HG03575 (cell line): ENCODE results near the gene UCHL3.

ENCODE experiments used
- ATAC-seq: cut with Tn5 transposase; IDR thresholded peaks from one replicate; pipeline ENCODE4 v1.9.1; 2021; ENCODE audit not compliant: unreplicated experiment, insufficient number of reproducible peaks, low FRiP score; ENCODE audit errors: extremely low read depth

Gene UCHL3

GRCh38 chr13:75610466-75610865, 60.9 kb downstream of the UCHL3 start:
- no peak for ATAC-seq

GRCh38 chr13:75612354-75612753, 62.8 kb downstream of the UCHL3 start:
- ATAC-seq = no peak

- ATAC-seq = no peak
Measured at GRCh38 chr13:75617230-75617629, 67.6 kb downstream of the UCHL3 start.

DNA sequence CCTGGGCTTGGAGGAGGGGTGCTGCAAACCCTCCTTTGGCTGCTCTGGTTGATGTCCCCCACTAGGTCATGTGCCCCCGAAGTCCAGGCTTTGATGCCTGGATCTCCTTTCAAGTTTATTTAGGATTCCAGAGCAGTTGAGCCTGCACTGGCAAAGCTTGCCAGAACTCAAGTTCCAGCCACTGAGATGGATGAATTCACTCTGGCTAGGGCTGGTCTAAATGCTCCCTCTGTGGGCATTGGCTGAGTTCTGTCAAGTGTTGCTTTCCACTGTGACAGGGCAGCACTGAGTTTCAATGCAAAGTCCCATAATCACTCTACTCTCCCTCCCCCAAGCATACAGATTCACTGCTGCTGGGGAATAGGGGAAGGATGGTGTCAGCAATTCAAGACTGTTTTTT, 68.7 kb downstream of the UCHL3 start:
- no peak for ATAC-seq

DNA sequence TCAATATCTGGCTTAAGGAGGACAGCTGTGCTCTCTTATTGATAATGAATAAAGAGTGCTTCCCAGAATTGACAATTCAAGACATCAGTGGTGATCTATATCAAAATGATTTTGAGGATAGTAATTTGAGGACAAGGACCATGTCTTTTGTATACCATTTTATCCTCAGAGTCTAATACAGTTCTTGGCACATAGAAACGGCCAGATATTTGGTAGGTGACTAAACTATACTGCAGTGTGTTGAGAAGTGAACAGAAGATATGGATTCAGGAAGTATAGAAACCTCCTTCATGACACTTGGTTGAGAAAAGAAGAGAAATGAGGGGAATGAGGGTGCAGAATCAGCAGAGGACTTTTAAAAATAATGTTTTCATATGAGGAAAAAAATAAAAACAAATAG, 70.4 kb downstream of the UCHL3 start:
- no peak for ATAC-seq

GRCh38 chr13:75621147-75621546, 71.6 kb downstream of the UCHL3 start:
- no peak for ATAC-seq

GRCh38 chr13:75628801-75629200, 79.2 kb downstream of the UCHL3 start:
- no peak for ATAC-seq

DNA sequence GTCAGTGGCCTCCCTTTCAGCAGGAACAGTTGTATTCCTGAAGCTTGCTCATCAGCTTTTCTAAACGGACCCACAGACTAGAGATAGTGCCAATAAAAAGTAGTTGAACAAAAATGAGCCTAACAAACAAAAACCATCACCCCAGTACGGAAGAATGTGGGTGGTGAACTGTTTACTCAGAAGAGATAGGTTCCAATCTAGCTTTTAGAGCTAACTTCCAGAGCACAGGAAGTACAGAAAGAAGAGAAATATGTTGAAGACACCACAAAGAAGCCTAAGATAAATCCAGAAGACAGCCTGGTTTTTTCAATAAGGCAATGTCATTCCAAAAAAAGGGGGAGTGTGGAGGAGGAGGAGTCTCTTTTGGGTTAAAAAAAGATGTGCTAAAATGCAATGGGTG, 83.7 kb downstream of the UCHL3 start:
- ATAC-seq = no peak

DNA sequence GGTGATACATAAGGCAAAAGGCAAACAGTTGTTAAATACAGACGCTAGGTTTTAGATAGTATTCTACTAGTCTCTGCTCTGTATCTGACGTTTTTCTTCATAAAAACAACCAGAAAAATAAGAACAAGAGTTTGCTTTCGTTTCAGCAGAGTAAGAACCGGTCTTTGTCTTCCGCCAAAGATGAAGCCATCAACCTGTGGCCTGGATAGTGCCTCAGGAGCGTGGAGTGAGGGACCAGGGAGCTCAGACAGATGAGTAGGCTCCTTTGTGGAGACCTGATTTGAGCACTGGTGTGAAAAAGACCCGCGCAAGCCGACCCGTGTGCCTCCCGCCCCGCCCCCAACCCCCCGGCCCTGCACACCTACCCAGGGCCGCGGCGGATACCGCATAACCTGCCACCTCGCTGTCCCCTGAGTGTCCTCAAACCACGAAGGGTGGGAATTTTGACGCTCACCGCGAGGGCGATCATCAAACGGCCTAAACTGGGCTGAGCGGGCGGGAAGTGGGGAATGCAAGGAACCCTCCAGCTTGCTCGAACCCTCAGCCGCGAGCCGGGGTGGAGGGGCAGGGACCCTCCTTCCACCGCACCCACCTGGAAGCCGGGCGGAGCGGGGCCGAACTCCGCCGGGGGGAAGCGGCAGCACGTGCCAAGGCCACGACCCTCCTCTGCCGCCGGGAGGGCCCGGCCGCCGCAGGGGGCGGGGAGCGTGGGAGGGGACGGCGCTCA, 85.7 kb downstream of the UCHL3 start:
- no peak for ATAC-seq

GRCh38 chr13:75635828-75636435, 86.3 kb downstream of the UCHL3 start, which contains the start of gene LMO7:
TSS of gene LMO7 (plus strand) at chr13:75636330. CDS start at chr13:75636658, 328 bp downstream.
- ATAC-seq = no peak

- no peak for ATAC-seq
Measured at GRCh38 chr13:75636436-75637180, 87.0 kb downstream of the UCHL3 start.

DNA sequence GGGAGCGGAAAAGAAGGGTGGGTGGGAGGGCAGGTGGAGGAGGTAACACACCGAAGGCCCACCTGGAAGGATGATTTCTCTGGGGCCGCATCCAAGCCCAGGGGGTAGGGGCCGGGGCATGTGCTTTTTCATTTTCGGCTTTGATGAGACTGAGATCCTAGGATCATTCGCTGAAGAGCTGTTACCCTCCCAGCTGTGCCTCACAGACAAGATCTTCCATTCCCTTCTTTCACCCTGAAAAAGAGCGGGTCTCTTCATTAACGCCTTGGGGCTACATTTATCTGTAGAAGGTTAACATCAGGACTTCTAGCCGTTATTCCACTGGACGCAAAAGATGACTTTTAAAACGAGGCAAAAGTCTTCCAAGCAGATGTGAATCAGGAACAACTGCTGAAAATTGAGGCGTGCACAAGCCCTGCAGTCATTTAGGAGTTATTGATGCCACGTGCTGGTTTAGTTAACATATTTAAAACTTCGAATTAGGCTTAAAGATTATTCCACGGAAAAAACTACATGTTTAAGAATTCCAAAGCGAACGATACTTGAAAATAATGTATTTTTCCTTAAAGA, 87.7 kb downstream of the UCHL3 start:
- ATAC-seq = no peak

DNA sequence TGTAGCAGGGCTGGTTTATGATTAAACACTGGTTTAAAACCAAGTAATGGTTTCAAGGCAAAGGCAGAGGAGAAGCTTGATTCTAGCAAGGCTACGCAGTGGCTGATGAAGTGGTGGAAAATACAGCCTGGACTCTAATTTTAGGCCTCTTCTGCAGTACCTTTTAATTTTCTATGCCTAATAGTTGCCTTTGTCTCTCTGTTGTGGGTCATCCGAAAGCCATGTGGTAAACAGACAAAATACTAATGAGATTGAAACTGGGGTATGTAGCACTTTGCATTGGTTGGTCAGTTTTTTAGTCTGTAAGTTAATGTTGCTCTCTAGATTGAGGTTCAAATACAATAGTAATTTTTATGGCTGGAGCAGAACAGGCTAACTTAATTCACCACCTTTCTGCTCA, 89.9 kb downstream of the UCHL3 start:
- ATAC-seq = no peak

DNA sequence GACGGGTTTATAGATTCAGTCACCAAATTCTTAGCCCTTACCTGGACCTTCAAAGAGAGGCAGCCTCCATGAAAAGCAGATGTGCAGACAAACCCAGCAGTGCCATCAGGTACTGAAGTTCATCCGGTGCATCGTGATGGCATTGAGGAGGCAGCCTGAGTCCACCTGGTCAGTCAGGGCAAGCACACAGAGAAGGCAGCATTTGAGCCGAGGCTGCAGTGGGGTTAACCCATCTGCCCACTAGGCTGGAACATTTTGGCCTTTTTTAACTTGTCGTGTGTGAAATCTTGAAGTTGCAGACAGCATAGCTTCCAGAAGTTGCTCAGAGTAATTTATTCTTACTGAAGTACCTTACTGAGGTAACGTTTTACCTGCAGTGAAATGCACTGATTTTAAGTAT, 91.4 kb downstream of the UCHL3 start:
- no peak for ATAC-seq

DNA sequence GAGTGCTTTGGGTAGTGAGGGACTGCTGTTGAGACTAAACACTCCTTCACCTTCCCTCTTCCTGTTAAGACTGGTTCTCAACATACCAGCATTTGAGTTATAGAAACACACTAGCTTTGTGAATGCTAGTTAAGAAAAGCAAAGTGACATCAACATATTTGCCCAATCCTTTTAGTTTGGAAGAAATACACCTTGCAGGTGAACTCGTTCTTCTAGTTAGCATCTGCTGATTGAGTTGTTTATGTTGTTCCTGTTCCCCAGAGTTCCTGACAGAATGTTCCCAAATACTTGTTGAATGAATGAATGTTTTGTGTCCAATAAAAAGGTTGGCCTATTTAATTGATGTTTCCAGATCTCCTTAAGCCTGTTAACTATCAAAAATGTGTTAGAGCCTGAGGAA, 93.6 kb downstream of the UCHL3 start:
- ATAC-seq = no peak

- no peak for ATAC-seq
Measured at GRCh38 chr13:75643693-75644092, 94.1 kb downstream of the UCHL3 start.

GRCh38 chr13:75645141-75645540, 95.5 kb downstream of the UCHL3 start:
- ATAC-seq = no peak

GRCh38 chr13:75647126-75647784, 97.7 kb downstream of the UCHL3 start:
- peak; percentile 84 for ATAC-seq

DNA sequence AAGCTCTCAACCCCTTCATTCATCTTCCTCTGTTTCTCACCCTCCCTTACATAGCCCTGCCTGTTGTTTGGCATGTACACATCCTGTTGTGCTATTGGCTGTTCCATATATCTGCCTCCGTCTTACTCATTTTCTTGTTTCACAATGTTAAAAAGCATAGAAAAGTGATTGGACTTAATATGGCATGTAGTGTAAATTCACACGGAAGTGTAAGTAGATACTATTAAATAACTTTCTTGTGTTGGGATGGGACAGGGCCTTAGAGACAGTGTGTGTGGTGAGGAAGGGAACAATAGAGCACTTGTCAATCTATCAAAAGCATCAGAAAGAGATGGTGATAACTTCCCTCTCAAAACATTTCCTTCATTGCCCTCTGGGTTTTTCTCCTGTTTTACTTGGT, 98.9 kb downstream of the UCHL3 start:
- no peak for ATAC-seq
